GM12872 (cell line): Measurements from ENCODE around the gene UBE3C.

Experiments
- CTCF ChIP-seq: IDR thresholded peaks from 3 replicates; pipeline ENCODE4 v1.5.1; 2011; ENCODE audit warnings: low read depth, mild to moderate bottlenecking, low read length, moderate library complexity; ENCODE audit not compliant: insufficient read depth

Gene UBE3C

GRCh38 chr7:157124690-157125089 is 14.0 kb upstream of the UBE3C start:
- TF ChIP-seq CTCF = no peak

- no peak for TF ChIP-seq CTCF
These were observed 13.1 kb upstream of the UBE3C start for GRCh38 chr7:157125376-157126223.

DNA sequence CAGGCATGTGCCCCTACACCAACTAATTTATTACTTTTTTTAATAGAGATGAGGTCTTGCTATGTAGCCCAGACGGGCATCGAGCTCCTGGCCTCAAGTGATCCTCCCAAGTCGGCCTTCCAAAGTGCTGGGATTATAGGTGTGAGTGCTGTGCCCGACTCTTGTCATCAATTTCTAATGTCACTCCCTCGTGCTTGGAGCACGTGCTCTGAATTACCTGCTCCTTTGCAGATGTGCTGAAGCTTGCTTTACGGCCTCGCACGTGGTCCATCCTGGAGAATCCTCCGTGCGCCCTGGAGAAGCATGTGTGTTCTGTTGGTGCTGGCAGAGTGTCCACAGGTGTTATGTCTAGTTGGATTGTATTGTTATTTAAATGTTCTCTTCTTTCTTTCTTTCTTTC is 11.8 kb upstream of the UBE3C start:
- no peak for TF ChIP-seq CTCF

DNA sequence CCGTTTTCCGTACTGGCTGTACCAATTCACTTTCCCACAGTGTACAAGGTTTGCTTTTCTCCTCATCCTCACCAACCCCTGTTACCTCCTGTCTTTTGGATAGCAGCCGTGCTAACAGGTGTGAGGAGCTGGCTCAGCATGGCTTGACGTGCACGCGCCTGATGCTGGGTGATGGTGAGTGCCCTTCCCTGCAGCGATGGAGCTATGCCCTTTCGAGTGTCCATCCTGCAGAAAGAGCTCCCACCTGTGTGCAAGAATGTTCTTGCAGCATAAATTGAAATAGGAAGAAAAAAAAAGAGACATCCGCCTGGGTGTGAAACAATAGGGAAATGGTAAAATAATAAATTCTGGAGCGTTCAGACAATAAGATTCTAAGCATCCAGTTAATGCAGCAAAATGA is 9.5 kb upstream of the UBE3C start:
- no peak for TF ChIP-seq CTCF

DNA sequence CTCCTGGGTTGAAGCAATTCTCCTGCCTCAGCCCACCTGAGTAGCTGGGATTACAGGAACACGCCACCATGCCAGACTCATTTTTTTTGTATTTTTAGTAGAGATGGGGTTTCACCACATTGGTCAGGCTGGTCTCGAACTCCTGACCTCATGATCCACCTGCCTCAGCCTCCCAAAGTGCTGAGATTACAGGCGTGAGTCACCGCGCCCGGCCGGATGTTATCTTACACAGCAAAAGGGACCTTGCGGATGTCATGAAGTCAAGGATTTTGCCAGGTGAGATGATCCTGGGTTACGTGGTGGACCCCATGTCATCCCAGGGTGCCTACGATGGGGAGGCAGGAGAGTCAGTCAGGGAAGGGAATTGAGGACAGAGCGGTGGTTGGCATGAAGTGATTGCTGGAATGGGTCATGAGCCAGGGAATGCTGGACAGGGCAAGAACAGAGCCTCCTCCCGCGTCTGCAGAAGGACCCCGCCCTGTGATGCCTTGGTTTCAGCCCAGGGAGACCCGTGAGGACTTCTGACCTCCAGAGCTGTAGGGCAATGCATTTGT is 8.7 kb upstream of the UBE3C start:
- TF ChIP-seq CTCF = no peak

DNA sequence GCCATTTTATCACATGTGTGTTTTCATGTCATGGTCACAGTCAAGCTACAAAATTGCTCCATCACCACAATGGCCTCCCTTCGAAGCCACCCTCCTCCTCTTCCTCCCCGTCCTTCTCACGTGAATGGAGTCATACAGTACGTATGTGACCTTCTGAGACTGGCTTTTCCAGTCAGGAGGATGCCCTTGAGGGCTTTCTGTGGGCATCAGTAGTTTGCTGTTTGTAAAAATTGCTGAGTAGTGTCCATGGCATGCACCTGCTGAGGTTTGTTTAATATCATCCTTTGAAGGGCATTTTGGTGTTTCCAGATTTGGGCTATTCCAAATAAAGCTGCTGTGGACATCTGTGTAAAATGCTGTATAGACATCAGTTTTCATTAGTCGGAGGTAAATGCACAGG is 5.9 kb upstream of the UBE3C start:
- TF ChIP-seq CTCF = no peak

- TF ChIP-seq CTCF = no peak
These were observed 5.4 kb upstream of the UBE3C start for GRCh38 chr7:157133304-157133703.
